WTC11 (cell line): ENCODE results near the gene CEP85. TPM values are rescaled to one million over a fixed set of nuclear protein-coding genes. Genes with fewer than 3 reads are reported as not detected.

ENCODE experiments used
- ATAC-seq: fragments of 200-7000 bp; cut with Tn5 transposase; 2 replicates; pipeline ENCODE4 v1.10.0; 2021; ENCODE audit warnings: mild to moderate bottlenecking, moderate library complexity
- CTCF ChIA-PET: fragments of 300-600 bp; sonication (Branson Sonifier 250); formaldehyde crosslinking; loops from one replicate; lab custom pipeline; 2021; ENCODE audit warnings: antibody characterized with exemption; lab: Charles Lee
- POLR2A ChIA-PET: fragments of 350-600 bp; sonication (Branson Sonifier 250); formaldehyde crosslinking; loops from one replicate; lab custom pipeline; 2021; ENCODE audit warnings: antibody characterized with exemption; lab: Charles Lee
- DNase-seq: peaks from one replicate; pipeline ENCODE4 v3.0.0; 2021; ENCODE audit warnings: low spot score
- H3K27ac Mint-ChIP-seq: 2 replicates; pipeline ENCODE4 v1.8.0; 2021; ENCODE audit warnings: mixed read lengths
- H3K27me3 Mint-ChIP-seq: 2 replicates; pipeline ENCODE4 v1.8.0; 2021; ENCODE audit warnings: low read depth, mild to moderate bottlenecking, moderate library complexity, mixed read lengths
- H3K36me3 Mint-ChIP-seq: 2 replicates; pipeline ENCODE4 v1.8.0; 2021; ENCODE audit warnings: mixed read lengths
- H3K4me1 Mint-ChIP-seq: 2 replicates; pipeline ENCODE4 v1.8.0; 2022; ENCODE audit warnings: mixed read lengths
- H3K4me3 Mint-ChIP-seq: 2 replicates; pipeline ENCODE4 v1.8.0; 2021; ENCODE audit warnings: mild to moderate bottlenecking, moderate library complexity, mixed read lengths
- H3K9me3 Mint-ChIP-seq: 2 replicates; pipeline ENCODE4 v1.8.0; 2021; ENCODE audit warnings: mixed read lengths
- ARID4B ChIP-seq: sonication (generic); formaldehyde crosslinking; IDR thresholded peaks from 2 replicates; pipeline ENCODE4 v1.8.0; 2023; ENCODE audit warnings: missing genetic modification reagents, mild to moderate bottlenecking, borderline replicate concordance
- ATF6 ChIP-seq: sonication (generic); formaldehyde crosslinking; IDR thresholded peaks from 2 replicates; pipeline ENCODE4 v1.8.1; 2023; ENCODE audit warnings: mild to moderate bottlenecking, missing genetic modification reagents
- CBFB ChIP-seq: sonication (generic); formaldehyde crosslinking; IDR thresholded peaks from 2 replicates; pipeline ENCODE4 v1.8.1; 2022; ENCODE audit warnings: mild to moderate bottlenecking, low read depth, missing genetic modification reagents
- ELF4 ChIP-seq: sonication (generic); formaldehyde crosslinking; IDR thresholded peaks from 2 replicates; pipeline ENCODE4 v1.8.1; 2022; ENCODE audit warnings: low read depth, mild to moderate bottlenecking, moderate library complexity, missing genetic modification reagents
- GABPB1 ChIP-seq: sonication (generic); formaldehyde crosslinking; IDR thresholded peaks from 2 replicates; pipeline ENCODE4 v1.8.1; 2023; ENCODE audit warnings: mild to moderate bottlenecking, missing genetic modification reagents
- IRF2 ChIP-seq: sonication (generic); formaldehyde crosslinking; IDR thresholded peaks from 2 replicates; pipeline ENCODE4 v1.8.0; 2022; ENCODE audit warnings: low read depth, missing genetic modification reagents, borderline replicate concordance
- JUN ChIP-seq: sonication (generic); formaldehyde crosslinking; IDR thresholded peaks from 2 replicates; pipeline ENCODE4 v1.8.0; 2023; ENCODE audit warnings: mild to moderate bottlenecking, missing genetic modification reagents
- MLX ChIP-seq: sonication (generic); formaldehyde crosslinking; IDR thresholded peaks from 2 replicates; pipeline ENCODE4 v1.8.1; 2023; ENCODE audit warnings: mild to moderate bottlenecking, missing genetic modification reagents, moderate library complexity
- MXD4 ChIP-seq: fragments of 250-450 bp; sonication (Bioruptor Pico); IDR thresholded peaks from 2 replicates; pipeline ENCODE4 v1.8.0; 2021; ENCODE audit warnings: mild to moderate bottlenecking, moderate library complexity, borderline replicate concordance
- NFE2L1 ChIP-seq: sonication (generic); formaldehyde crosslinking; IDR thresholded peaks from 2 replicates; pipeline ENCODE4 v1.8.1; 2023; ENCODE audit warnings: missing genetic modification reagents
- RORB ChIP-seq: fragments of 250-450 bp; sonication (Bioruptor Pico); IDR thresholded peaks from 2 replicates; pipeline ENCODE4 v1.9.0; 2021; ENCODE audit warnings: mild to moderate bottlenecking
- TEAD1 ChIP-seq: sonication (generic); formaldehyde crosslinking; IDR thresholded peaks from 2 replicates; pipeline ENCODE4 v1.8.0; 2022; ENCODE audit warnings: mild to moderate bottlenecking, missing genetic modification reagents
- TP53 ChIP-seq: sonication (generic); formaldehyde crosslinking; IDR thresholded peaks from 2 replicates; pipeline ENCODE4 v1.8.1; 2023; ENCODE audit warnings: mild to moderate bottlenecking, missing genetic modification reagents
- ZBTB21 ChIP-seq: sonication (generic); formaldehyde crosslinking; IDR thresholded peaks from 2 replicates; pipeline ENCODE4 v1.8.1; 2023; ENCODE audit warnings: mild to moderate bottlenecking, missing genetic modification reagents, borderline replicate concordance
- ZNF138 ChIP-seq: sonication (generic); formaldehyde crosslinking; conservative IDR thresholded peaks from 2 replicates; pipeline ENCODE4 v1.8.1; 2022; ENCODE audit warnings: mild to moderate bottlenecking, moderate library complexity, missing genetic modification reagents
- ZNF317 ChIP-seq: sonication (generic); formaldehyde crosslinking; IDR thresholded peaks from 2 replicates; pipeline ENCODE4 v1.8.1; 2023; ENCODE audit warnings: low read depth, mild to moderate bottlenecking, moderate library complexity, missing genetic modification reagents, borderline replicate concordance
- ZNF416 ChIP-seq: fragments of 250-450 bp; sonication (Bioruptor Pico); IDR thresholded peaks from 2 replicates; pipeline ENCODE4 v1.9.0; 2021; ENCODE audit warnings: mild to moderate bottlenecking, inconsistent platforms
- ZNF512 ChIP-seq: sonication (generic); formaldehyde crosslinking; IDR thresholded peaks from 2 replicates; pipeline ENCODE4 v1.8.1; 2022; ENCODE audit warnings: missing genetic modification reagents, borderline replicate concordance
- ZSCAN18 ChIP-seq: fragments of 250-450 bp; sonication (Bioruptor Pico); IDR thresholded peaks from 2 replicates; pipeline ENCODE4 v2.1.2; 2022; ENCODE audit warnings: mild to moderate bottlenecking, moderate library complexity
- total RNA-seq: library from RNA; stranded (reverse); gene quantifications from 3 replicates; pipeline ENCODE4 v1.2.3, GENCODE V29; 2021

CEP85 gene
- total RNA-seq, 1 experiment from 2014 or later, result 40.8 TPM

GRCh38 chr1:26291433-26291832, 57.4 kb downstream of the CEP85 start:
- Mint-ChIP-seq H3K9me3 (no peaks in the 10 kb centered on the region), H3K36me3 (no peaks in the 10 kb centered on the region), H3K27me3 (no peaks in the 10 kb centered on the region; the same call in 1 of the 2 replicates), H3K4me3 (no peak overlapping the region), H3K27ac (no peak overlapping the region; the same call in 1 of the 2 replicates), H3K4me1 (peaks cover 16% of the 10 kb centered on the region)
- POLR2A ChIA-PET, result interaction anchor here (1.7 kb wide), 1 partner anchor 12 kb away, joined by 6 read pairs; the partner anchor contains the start of gene SH3BGRL3
- TF ChIP-seq ZBTB21 (CRISPR knock-in tag), result no peak
- TF ChIP-seq ARID4B, result no peak
- no peak for TF ChIP-seq TEAD1 (CRISPR knock-in tag)
- no peak for TF ChIP-seq ELF4 (CRISPR knock-in tag)
- TF ChIP-seq ZNF317 (CRISPR knock-in tag), result no peak
- no peak for TF ChIP-seq MXD4 (CRISPR knock-in tag)
- no peak for TF ChIP-seq ZSCAN18 (CRISPR knock-in tag)
- TF ChIP-seq ZNF138 (CRISPR knock-in tag), result no peak
- no peak for TF ChIP-seq CBFB (CRISPR knock-in tag)
- TF ChIP-seq ZNF512 (CRISPR knock-in tag), result no peak
- no peak for TF ChIP-seq MLX (CRISPR knock-in tag)
- TF ChIP-seq JUN (CRISPR knock-in tag), result no peak
- TF ChIP-seq ATF6 (CRISPR knock-in tag), result no peak
- no peak for TF ChIP-seq GABPB1
- no peak for TF ChIP-seq ZNF416 (CRISPR knock-in tag)
- no peak for TF ChIP-seq IRF2 (CRISPR knock-in tag)
- no peak for TF ChIP-seq NFE2L1 (CRISPR knock-in tag)
- TF ChIP-seq TP53, result no peak
- TF ChIP-seq RORB (CRISPR knock-in tag), result no peak
- CTCF ChIA-PET, result interaction anchor here (1.7 to 2.1 kb wide), 3 partner anchors 12 to 30 kb away, joined by 7 to 14 read pairs (median 7); partner anchors contain the start of genes CD52 and SH3BGRL3
- ATAC-seq, result no peak
- no peak for DNase-seq
